HCT116 (cell line): Measurements from ENCODE around the gene NCR3LG1. TPM values are rescaled to one million over a fixed set of nuclear protein-coding genes. Genes with fewer than 3 reads are reported as not detected.

Experiments
- ATAC-seq: fragments of 200-7000 bp; cut with Tn5 transposase; 2 replicates; pipeline ENCODE4 v1.9.1; 2020; ENCODE audit warnings: mild to moderate bottlenecking, moderate library complexity
- BruUV-seq: library from RNA; stranded (reverse); fragments of 400-500 nt; replicated peaks from 2 replicates; lab custom pipeline; 2021; lab: Mats Ljungman, UMichigan
- CTCF ChIA-PET: fragments of 300-600 bp; sonication (Branson Sonifier 250); formaldehyde crosslinking; loops from one replicate; lab custom pipeline; 2021; ENCODE audit warnings: antibody characterized with exemption; lab: Charles Lee
- POLR2A ChIA-PET: fragments of 300-600, 350-600 bp; sonication (Branson Sonifier 250); formaldehyde crosslinking; loops from one replicate; lab custom pipeline; 2021; ENCODE audit warnings: antibody characterized with exemption; lab: Charles Lee
- RAD21 ChIA-PET, 2 experiments: fragments of 300-600 bp; sonication (Branson Sonifier 250); formaldehyde crosslinking; loops; one replicate each; lab custom pipeline; 2023; ENCODE audit warnings: low total read pairs in 2 of 2; ENCODE audit not compliant: uncharacterized antibody in 2 of 2, unreplicated experiment in 2 of 2, low non-redundant PET in 1 of 2; lab: Charles Lee
- DNase-seq: peaks from one replicate; pipeline ENCODE4 v3.0.0-alpha.2; 2010; ENCODE audit warnings: low read depth, low spot score
- H2AFZ ChIP-seq: fragments of 200-600 bp; shearing (Covaris generic), sonication (generic); 2 replicates; pipeline ENCODE4 v1.6.1; 2017; ENCODE audit warnings: low read depth, mixed run types, mixed read lengths, antibody characterized with exemption, low read length; ENCODE audit not compliant: poor library complexity, severe bottlenecking
- H3K27ac ChIP-seq: 2 replicates; pipeline ENCODE4 v1.5.1; 2012; ENCODE audit warnings: low read depth, low read length
- H3K27me3 ChIP-seq: fragments of 200-600 bp; sonication (generic); 2 replicates; pipeline ENCODE4 v1.6.1; 2016; ENCODE audit warnings: mixed run types, low read length, mixed read lengths; ENCODE audit not compliant: insufficient read depth
- H3K36me3 ChIP-seq, 2 experiments: fragments of 200-500 bp in 1 of 2; fragments of 200-600 bp in 1 of 2; sonication (Bioruptor generic) in 1 of 2; sonication (generic) in 1 of 2; 2 replicates each; pipeline versions ENCODE4 v1.5.1 to v1.6.1; 2014 to 2016; ENCODE audit warnings: low read length in 2 of 2, inconsistent platforms in 1 of 2, mixed read lengths in 1 of 2, mixed run types in 1 of 2; ENCODE audit not compliant: insufficient read depth in 2 of 2, control insufficient read depth in 1 of 2
- H3K4me1 ChIP-seq, 2 experiments: fragments of 200-600 bp in 1 of 2; sonication (generic) in 1 of 2; 2 replicates each; pipeline versions ENCODE4 v1.5.1 to v1.6.1; 2012 to 2017; ENCODE audit warnings: low read length in 2 of 2, inconsistent platforms in 1 of 2, mild to moderate bottlenecking in 1 of 2, mixed read lengths in 1 of 2, mixed run types in 1 of 2, moderate library complexity in 1 of 2; ENCODE audit not compliant: insufficient read depth in 2 of 2, control insufficient read depth in 1 of 2
- H3K4me2 ChIP-seq: fragments of 200-600 bp; sonication (generic); 2 replicates; pipeline ENCODE4 v1.6.1; 2017; ENCODE audit warnings: mixed run types, low read length, mixed read lengths
- H3K4me3 ChIP-seq, 2 experiments: fragments of 200-600 bp in 1 of 2; sonication (generic) in 1 of 2; replicated peaks in 1 of 2; 2 replicates each; pipeline ENCODE4 v1.5.1; 2011 to 2016; ENCODE audit warnings: low read length in 2 of 2, control low read depth in 1 of 2, low read depth in 1 of 2, mild to moderate bottlenecking in 1 of 2, mixed read lengths in 1 of 2, mixed run types in 1 of 2
- H3K79me2 ChIP-seq: fragments of 200-600 bp; sonication (generic); 2 replicates; pipeline ENCODE4 v1.6.1; 2017; ENCODE audit warnings: mild to moderate bottlenecking, mixed run types, low read length, moderate library complexity, mixed read lengths; ENCODE audit not compliant: insufficient read depth
- H3K9ac ChIP-seq: fragments of 200-600 bp; sonication (generic); 2 replicates; pipeline ENCODE4 v1.6.1; 2016; ENCODE audit warnings: low read length, mixed read lengths
- H3K9me2 ChIP-seq: fragments of 200-600 bp; sonication (generic), shearing (Covaris generic); 2 replicates; pipeline ENCODE4 v1.6.1; 2017; ENCODE audit warnings: mixed run types, mild to moderate bottlenecking, moderate library complexity; ENCODE audit not compliant: insufficient read depth
- H3K9me3 ChIP-seq, 2 experiments: fragments of 200-500 bp in 1 of 2; fragments of 200-600 bp in 1 of 2; sonication (Bioruptor generic) in 1 of 2; sonication (generic) in 1 of 2; 2 replicates each; pipeline ENCODE4 v1.6.1; 2014 to 2017; ENCODE audit warnings: low read length in 2 of 2, mixed read lengths in 2 of 2, inconsistent platforms in 1 of 2, low read depth in 1 of 2, mild to moderate bottlenecking in 1 of 2, mixed run types in 1 of 2, moderate library complexity in 1 of 2; ENCODE audit not compliant: control insufficient read depth in 1 of 2, insufficient read depth in 1 of 2
- H4K20me1 ChIP-seq: fragments of 200-600 bp; sonication (generic), shearing (Covaris generic); 2 replicates; pipeline ENCODE4 v1.6.1; 2017; ENCODE audit warnings: mixed run types, mild to moderate bottlenecking, moderate library complexity; ENCODE audit not compliant: insufficient read depth
- ATF3 ChIP-seq: IDR thresholded peaks from 2 replicates; pipeline ENCODE4 v1.6.1; 2012
- CBX3 ChIP-seq: IDR thresholded peaks from 2 replicates; pipeline ENCODE4 v1.6.1; 2012; ENCODE audit warnings: low read depth
- CEBPB ChIP-seq: IDR thresholded peaks from 2 replicates; pipeline ENCODE4 v1.6.1; 2012; ENCODE audit warnings: low read depth
- CTCF ChIP-seq, 3 experiments: fragments of 200-600 bp in 1 of 3; sonication (generic) in 1 of 3; IDR thresholded peaks in 2 of 3; conservative IDR thresholded peaks in 1 of 3; 2 replicates each; pipeline ENCODE4 v1.5.1; 2012 to 2017; ENCODE audit warnings: low read depth in 2 of 3, low read length in 2 of 3, antibody characterized with exemption in 1 of 3, borderline replicate concordance in 1 of 3, control low read depth in 1 of 3, mild to moderate bottlenecking in 1 of 3, mixed read lengths in 1 of 3, mixed run types in 1 of 3, moderate library complexity in 1 of 3; ENCODE audit not compliant: insufficient read depth in 1 of 3
- EGR1 ChIP-seq: IDR thresholded peaks from 2 replicates; pipeline ENCODE4 v1.6.1; 2012; ENCODE audit warnings: low read depth
- ELF1 ChIP-seq: IDR thresholded peaks from 2 replicates; pipeline ENCODE4 v1.6.1; 2012; ENCODE audit warnings: low read depth, borderline replicate concordance
- JUND ChIP-seq: IDR thresholded peaks from 2 replicates; pipeline ENCODE4 v1.6.1; 2012
- MAX ChIP-seq: IDR thresholded peaks from 2 replicates; pipeline ENCODE4 v1.6.1; 2012
- POLR2A ChIP-seq: IDR thresholded peaks from 2 replicates; pipeline ENCODE4 v1.7.0; 2011; ENCODE audit warnings: borderline replicate concordance; ENCODE audit not compliant: insufficient read depth, insufficient read length; ENCODE audit errors: extremely low read depth
- RAD21 ChIP-seq: IDR thresholded peaks from 2 replicates; pipeline ENCODE4 v1.6.1; 2012; ENCODE audit warnings: low read depth, mild to moderate bottlenecking
- REST ChIP-seq: IDR thresholded peaks from 2 replicates; pipeline ENCODE4 v1.6.1; 2012; ENCODE audit warnings: low read depth
- SIN3A ChIP-seq: IDR thresholded peaks from 2 replicates; pipeline ENCODE4 v1.6.1; 2012; ENCODE audit warnings: low read depth
- SP1 ChIP-seq: IDR thresholded peaks from 2 replicates; pipeline ENCODE4 v1.6.1; 2012; ENCODE audit warnings: low read depth
- SRF ChIP-seq: IDR thresholded peaks from 2 replicates; pipeline ENCODE4 v1.6.1; 2012; ENCODE audit warnings: low read depth
- TCF7L2 ChIP-seq: IDR thresholded peaks from 2 replicates; pipeline ENCODE4 v1.7.0; 2011; ENCODE audit warnings: borderline replicate concordance, inconsistent platforms; ENCODE audit not compliant: insufficient read depth, insufficient read length; ENCODE audit errors: extremely low read depth
- YY1 ChIP-seq: IDR thresholded peaks from 2 replicates; pipeline ENCODE4 v1.6.1; 2011; ENCODE audit warnings: low read length, low read depth, moderate library complexity, mild to moderate bottlenecking; ENCODE audit not compliant: insufficient replicate concordance; ENCODE audit errors: extremely low read depth
- ZBTB33 ChIP-seq: IDR thresholded peaks from 2 replicates; pipeline ENCODE4 v1.6.1; 2011; ENCODE audit warnings: mild to moderate bottlenecking, low read length, moderate library complexity; ENCODE audit not compliant: insufficient replicate concordance; ENCODE audit errors: extremely low read depth
- ZFX ChIP-seq: fragments of 450-650 bp; IDR thresholded peaks from 2 replicates; pipeline ENCODE4 v1.6.1; 2017
- ZNF274 ChIP-seq: fragments of 200-500 bp; sonication (Bioruptor generic); IDR thresholded peaks from 2 replicates; pipeline ENCODE4 v1.6.1; 2014; ENCODE audit warnings: mild to moderate bottlenecking, low read depth, low read length, inconsistent platforms
- intact Hi-C: fragments of 100-400 bp; cut with micrococcal nuclease; formaldehyde crosslinking; loops from 2 replicates; pipeline ENCODE4 v1.10.0; 2022
- total RNA-seq: library from RNA; stranded (reverse); gene quantifications from one replicate; pipeline ENCODE4 v1.2.1, GENCODE V29; 2021; ENCODE audit not compliant: unreplicated experiment

NCR3LG1 gene
- total RNA-seq, 1 experiment from 2014 or later, result 1.5 TPM

- no peaks in the 10 kb centered on the region for H4K20me1 ChIP-seq
- H2AFZ ChIP-seq, result no peak overlapping the region
- H3K4me1 ChIP-seq, result peaks cover 0 to 11% of the 10 kb centered on the region in 2 experiments; a peak in 3 of 4 replicates
- ATAC-seq, result no peak
- intact Hi-C loops, result no loop called here
- POLR2A ChIA-PET, result no interaction called here
- RAD21 ChIA-PET, result no interaction called here
- TF ChIP-seq ZNF274 (no peak), RAD21 (no peak), ELF1 (no peak), TCF7L2 (no peak), SRF (no peak), CEBPB (no peak), EGR1 (no peak), JUND (no peak), SP1 (no peak), YY1 (no peak), POLR2A (no peak), MAX (no peak), SIN3A (no peak), CTCF (IDR thresholded peaks at IDR 0.05 in 2 of 3, conservative IDR thresholded peaks at IDR 0.05 in 1 of 3; ENCODE audit: borderline replicate concordance in 1 of 3, insufficient read depth in 1 of 3, low read depth in 2 of 3, low read length in 2 of 3) (no peak), ZBTB33 (no peak), ZFX (no peak), REST (no peak), ATF3 (no peak), CBX3 (no peak)
- TF ChIP-seq, all 23 proteins: peak for 0
- no peaks in the 10 kb centered on the region for H3K27me3 ChIP-seq
- H3K36me3 ChIP-seq, result no peaks in the 10 kb centered on the region
- no TSS peak for BruUV-seq
- no peaks in the 10 kb centered on the region for H3K79me2 ChIP-seq
- no peak overlapping the region for H3K4me2 ChIP-seq
- CTCF ChIA-PET, result interaction anchor here (1.1 kb wide), 1 partner anchor 135 kb away, joined by 3 read pairs; no protein-coding TSS in a partner anchor
- H3K27ac ChIP-seq, result no peak overlapping the region
- no peak for DNase-seq
- H3K9ac ChIP-seq, result no peak overlapping the region
- no peaks in the 10 kb centered on the region for H3K9me3 ChIP-seq
- H3K9me2 ChIP-seq, result no peaks in the 10 kb centered on the region
- H3K4me3 ChIP-seq, result no peak overlapping the region
Observed at GRCh38 chr11:17393472-17393871, 41.9 kb downstream of the NCR3LG1 start.
